A549 treated with CORT108297 at 1 μM for 4 hours (cell line): ENCODE data around the gene BSCL2. TPM values are rescaled to one million over a fixed set of nuclear protein-coding genes. Genes with fewer than 3 reads are reported as not detected.

Experiments
- total RNA-seq: library from RNA; stranded (reverse); fragments of 200-300 nt; extraction: Qiagen RNA extraction; gene quantifications from 5 replicates; pipeline ENCODE4 v1.2.3, GENCODE V29; 2022

Gene BSCL2
- 60.0 to 87.1 TPM (median 74.6 TPM) in 5 replicates for total RNA-seq

GRCh38 chr11:62707277-62707861, at the start of gene BSCL2, which contains the start of gene GNG3:
Gene BSCL2 (minus strand): TSS chr11:62707424. CDS start chr11:62707195, 229 bp downstream.
Gene GNG3 (plus strand): TSS chr11:62707676. CDS start chr11:62708296, 620 bp downstream.

GRCh38 chr11:62753736-62754603, 46.7 kb upstream of the BSCL2 start, which contains the start of gene ZBTB3:
Gene ZBTB3 (minus strand): TSS chr11:62754160. CDS start chr11:62753664, 496 bp downstream.

GRCh38 chr11:62728171-62728988, 21.2 kb upstream of the BSCL2 start, which contains the start of gene TTC9C:
Gene TTC9C (plus strand): TSS chr11:62728486. CDS start chr11:62728849, 363 bp downstream.

GRCh38 chr11:62727165-62727871, 20.1 kb upstream of the BSCL2 start, which contains the start of gene HNRNPUL2:
Gene HNRNPUL2 (minus strand): TSS chr11:62727457. CDS start chr11:62727156, 301 bp downstream.

GRCh38 chr11:62689421-62690183, 17.6 kb downstream of the BSCL2 start, which contains the start of gene LRRN4CL:
Gene LRRN4CL (minus strand): TSS chr11:62689530. CDS start chr11:62688508, 1,022 bp downstream.

GRCh38 chr11:62678770-62679696, 28.2 kb downstream of the BSCL2 start, which contains the start of gene UBXN1:
Gene UBXN1 (minus strand): TSS chr11:62679073. CDS start chr11:62678923, 150 bp downstream.

GRCh38 chr11:62671608-62672389, 35.4 kb downstream of the BSCL2 start, which contains the start of the genes LBHD1 and UQCC3:
Gene LBHD1 (minus strand): TSS chr11:62672267. CDS start chr11:62670031, 2,236 bp downstream.
Gene UQCC3 (plus strand): TSS chr11:62671673. CDS start chr11:62671746, 73 bp downstream.

GRCh38 chr11:62665075-62665598, 42.1 kb downstream of the BSCL2 start, which contains the start of the genes C11orf98 and CSKMT:
Gene C11orf98 (minus strand): TSS chr11:62665210. CDS start chr11:62665169, 41 bp downstream.
Gene CSKMT (plus strand): TSS chr11:62665312. CDS start chr11:62665880, 568 bp downstream.

GRCh38 chr11:62645946-62646824, 61.0 kb downstream of the BSCL2 start, which contains the start of gene GANAB:
Gene GANAB (minus strand): TSS chr11:62646613. CDS start chr11:62646599, 14 bp downstream.

Other genes with a start within 250 kb of the BSCL2 start
- 188 to 239 TPM (median 218 TPM) in 5 replicates for gene AHNAK, start 160.6 kb downstream of the BSCL2 start, total RNA-seq
- gene EEF1G, start 133.5 kb downstream of the BSCL2 start, total RNA-seq, result 1,877 to 2,027 TPM (median 1,998 TPM) in 5 replicates
- gene TUT1, start 115.9 kb downstream of the BSCL2 start, total RNA-seq, result 14.0 to 17.0 TPM (median 16.4 TPM) in 5 replicates
- gene MTA2, start 105.6 kb downstream of the BSCL2 start, total RNA-seq, result 82.3 to 87.1 TPM (median 85.2 TPM) in 5 replicates
- 17.8 to 28.8 TPM (median 24.5 TPM) in 5 replicates for gene EML3, start 94.6 kb downstream of the BSCL2 start, total RNA-seq
- 3.3 to 5.0 TPM (median 3.6 TPM) in 5 replicates for gene ROM1, start 94.2 kb downstream of the BSCL2 start, total RNA-seq
- gene B3GAT3, start 85.4 kb downstream of the BSCL2 start, total RNA-seq, result 41.3 to 60.1 TPM (median 57.5 TPM) in 5 replicates
- gene GANAB, start 60.8 kb downstream of the BSCL2 start, total RNA-seq, result 238 to 279 TPM (median 270 TPM) in 5 replicates
- gene INTS5, start 54.1 kb downstream of the BSCL2 start, total RNA-seq, result 16.8 to 22.4 TPM (median 21.7 TPM) in 5 replicates
- 125 to 145 TPM (median 136 TPM) in 5 replicates for gene C11orf98, start 42.2 kb downstream of the BSCL2 start, total RNA-seq
- gene CSKMT, start 42.1 kb downstream of the BSCL2 start, total RNA-seq, result 10.5 to 19.1 TPM (median 16.3 TPM) in 5 replicates
- 24.6 to 39.0 TPM (median 37.5 TPM) in 5 replicates for gene UQCC3, start 35.8 kb downstream of the BSCL2 start, total RNA-seq
- 3.6 to 6.2 TPM (median 5.3 TPM) in 5 replicates for gene LBHD1, start 35.2 kb downstream of the BSCL2 start, total RNA-seq
- 106 to 130 TPM (median 120 TPM) in 5 replicates for gene UBXN1, start 28.4 kb downstream of the BSCL2 start, total RNA-seq
- gene LRRN4CL, start 17.9 kb downstream of the BSCL2 start, total RNA-seq, result 0.04 to 0.21 TPM (median 0.05 TPM) in 4 of 5 replicates, not detected in the other
- gene GNG3, start 252 bp upstream of the BSCL2 start, total RNA-seq, result not detected in 5 replicates
- gene HNRNPUL2, start 20.0 kb upstream of the BSCL2 start, total RNA-seq, result 37.2 to 44.0 TPM (median 41.2 TPM) in 5 replicates
- 28.7 to 36.6 TPM (median 32.6 TPM) in 5 replicates for gene TTC9C, start 21.1 kb upstream of the BSCL2 start, total RNA-seq
- gene ZBTB3, start 46.7 kb upstream of the BSCL2 start, total RNA-seq, result 1.1 to 1.9 TPM (median 1.6 TPM) in 5 replicates
- gene POLR2G, start 54.2 kb upstream of the BSCL2 start, total RNA-seq, result 170 to 189 TPM (median 182 TPM) in 5 replicates
- gene TAF6L, start 64.0 kb upstream of the BSCL2 start, total RNA-seq, result 11.0 to 17.5 TPM (median 16.0 TPM) in 5 replicates
- gene TMEM179B, start 80.0 kb upstream of the BSCL2 start, total RNA-seq, result 67.4 to 99.6 TPM (median 90.7 TPM) in 5 replicates
- gene TMEM223, start 84.6 kb upstream of the BSCL2 start, total RNA-seq, result 18.0 to 32.7 TPM (median 32.4 TPM) in 5 replicates
- 45.8 to 57.7 TPM (median 52.5 TPM) in 5 replicates for gene NXF1, start 98.0 kb upstream of the BSCL2 start, total RNA-seq
- gene STX5, start 124.6 kb upstream of the BSCL2 start, total RNA-seq, result 19.9 to 27.8 TPM (median 25.5 TPM) in 5 replicates
- gene TEX54, start 125.4 kb upstream of the BSCL2 start, total RNA-seq, result not detected in 5 replicates
- gene WDR74, start 132.2 kb upstream of the BSCL2 start, total RNA-seq, result 78.6 to 86.1 TPM (median 84.6 TPM) in 5 replicates
- gene SLC3A2, start 173.5 kb upstream of the BSCL2 start, total RNA-seq, result 904 to 1,141 TPM (median 1,030 TPM) in 5 replicates
- 0.02 to 0.16 TPM (median 0.03 TPM) in 4 of 5 replicates, not detected in the other for gene CHRM1, start 213.9 kb upstream of the BSCL2 start, total RNA-seq